ENCODE data around the gene NR1H3. TPM values are rescaled to one million over a fixed set of nuclear protein-coding genes. Genes with fewer than 3 reads are reported as not detected.

NR1H3 gene
- total RNA-seq, 1 donor from 2014 or later = 9.0 TPM

DNA sequence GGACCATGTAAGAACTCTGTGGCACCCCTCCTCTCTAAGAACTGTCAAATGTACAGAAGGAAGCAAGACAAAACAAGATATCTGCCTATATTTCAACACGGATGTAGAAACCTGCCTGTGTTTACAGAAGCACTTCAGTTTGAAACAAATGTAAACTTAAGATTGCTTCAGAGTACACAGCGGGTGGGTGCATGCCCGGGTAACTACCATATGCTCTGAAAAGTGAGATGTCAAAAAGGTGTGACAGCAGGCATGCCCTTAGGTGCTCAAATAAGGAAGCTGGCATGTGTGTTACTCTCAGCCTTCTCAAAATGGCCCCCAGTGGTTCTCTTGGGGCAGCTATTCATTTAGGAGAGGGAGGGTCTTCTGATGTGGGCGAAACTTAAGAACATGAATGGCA lies 14.3 kb upstream of the NR1H3 start:
- intact Hi-C loops (cut with micrococcal nuclease) = no loop called here

- intact Hi-C loops (cut with micrococcal nuclease) = no loop called here
Observed at GRCh38 chr11:47244448-47245350, 13.1 kb upstream of the NR1H3 start.

DNA sequence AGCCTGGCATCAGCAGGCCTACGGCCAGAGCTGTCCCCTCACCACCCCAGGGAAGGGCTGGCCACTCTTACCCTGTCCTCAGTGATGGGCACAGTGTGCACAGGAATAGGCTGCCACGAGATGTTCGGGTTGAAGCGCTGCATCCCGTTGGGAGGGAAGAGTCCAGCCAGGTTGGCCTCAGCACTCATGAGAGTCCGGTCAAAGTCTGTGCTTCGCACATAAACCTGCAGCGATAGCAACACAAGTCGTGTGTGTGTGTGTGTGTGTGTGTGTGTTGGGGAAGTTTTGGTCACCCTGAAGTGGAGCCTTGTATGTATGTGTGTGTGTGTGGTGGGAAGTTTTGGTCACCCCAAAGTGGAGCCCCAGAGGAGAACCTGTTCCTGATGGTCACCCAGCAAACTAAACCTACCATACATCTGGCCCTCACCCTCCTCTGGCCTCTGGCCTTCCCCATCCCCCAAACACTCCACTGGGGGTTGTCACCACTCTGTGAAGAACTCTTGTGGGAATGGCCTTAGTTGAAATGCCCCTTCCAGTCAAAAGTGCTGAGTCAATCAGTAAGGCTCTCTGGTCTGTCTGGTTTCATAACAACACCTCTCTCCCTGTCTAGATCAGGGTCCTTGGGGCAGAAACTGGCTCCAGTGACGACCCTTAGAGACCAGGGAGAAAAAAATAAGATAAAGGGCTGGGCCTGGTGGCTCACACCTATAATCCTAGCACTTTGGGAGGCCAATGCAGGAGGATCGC lies 12.0 kb upstream of the NR1H3 start:
- intact Hi-C loops (cut with micrococcal nuclease) = no loop called here

- intact Hi-C loops (cut with micrococcal nuclease) = no loop called here
Observed at GRCh38 chr11:47247502-47247901, 10.3 kb upstream of the NR1H3 start.

- intact Hi-C loops (cut with micrococcal nuclease) = loop anchor here (1.0 to 2.0 kb wide), 5 partner anchors 21 to 311 kb away; partner anchors contain the start of genes CSTPP1 and SLC39A13
Observed at GRCh38 chr11:47248304-47248663, 9.5 kb upstream of the NR1H3 start.

GRCh38 chr11:47248664-47249377 lies 9.0 kb upstream of the NR1H3 start, which contains the start of gene ACP2:
TSS of gene ACP2 (minus strand) at chr11:47248814. CDS start at chr11:47248789, 25 bp downstream.
- intact Hi-C loops (cut with micrococcal nuclease) = loop anchor here (1.0 to 2.0 kb wide), 5 partner anchors 20 to 312 kb away; partner anchors contain the start of genes CSTPP1 and SLC39A13

DNA sequence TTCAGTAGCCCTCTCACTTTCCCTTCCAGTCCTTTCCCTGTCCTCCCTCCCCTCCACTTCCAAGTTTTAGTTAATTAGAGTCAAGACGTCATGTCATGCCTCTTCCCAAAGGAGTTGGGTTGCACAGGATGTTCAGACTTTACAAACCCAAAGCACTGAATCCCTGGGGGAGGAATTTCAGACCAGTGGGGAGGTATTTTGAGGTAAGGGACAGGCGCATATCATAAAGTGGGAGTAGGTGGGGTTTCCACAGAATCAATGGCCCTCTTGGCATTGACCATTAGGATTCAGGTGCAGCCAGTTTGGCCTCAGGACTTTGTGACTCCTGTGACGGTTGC lies 8.4 kb upstream of the NR1H3 start:
- intact Hi-C loops (cut with micrococcal nuclease) = loop anchor here (2.0 kb wide), 1 partner anchor 313 kb away; the partner anchor contains the start of gene CSTPP1

- intact Hi-C loops (cut with micrococcal nuclease) = no loop called here
Observed at GRCh38 chr11:47251751-47252150, 6.0 kb upstream of the NR1H3 start.

GRCh38 chr11:47253660-47254059 lies 4.1 kb upstream of the NR1H3 start:
- intact Hi-C loops (cut with micrococcal nuclease) = no loop called here

DNA sequence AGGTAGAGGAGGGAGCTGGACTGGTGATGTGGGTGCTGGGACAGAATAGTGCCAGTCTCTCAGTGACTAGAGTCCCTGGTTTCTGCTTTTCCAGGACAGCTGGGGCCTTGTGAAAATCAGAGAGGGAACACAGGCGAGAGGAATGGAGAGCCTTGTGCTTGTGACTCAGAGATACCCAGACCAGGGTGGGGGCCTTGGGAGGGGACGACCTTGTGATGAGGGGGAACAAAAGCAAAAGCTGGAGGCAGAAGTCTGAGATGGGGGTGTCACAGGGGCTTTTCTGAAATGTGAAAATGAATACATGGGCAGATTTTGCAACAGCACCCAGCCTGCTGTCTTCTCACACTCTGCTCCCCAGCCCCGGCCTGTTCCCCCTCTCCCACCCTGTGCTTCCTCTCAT lies 3.4 kb upstream of the NR1H3 start:
- intact Hi-C loops (cut with micrococcal nuclease) = no loop called here

DNA sequence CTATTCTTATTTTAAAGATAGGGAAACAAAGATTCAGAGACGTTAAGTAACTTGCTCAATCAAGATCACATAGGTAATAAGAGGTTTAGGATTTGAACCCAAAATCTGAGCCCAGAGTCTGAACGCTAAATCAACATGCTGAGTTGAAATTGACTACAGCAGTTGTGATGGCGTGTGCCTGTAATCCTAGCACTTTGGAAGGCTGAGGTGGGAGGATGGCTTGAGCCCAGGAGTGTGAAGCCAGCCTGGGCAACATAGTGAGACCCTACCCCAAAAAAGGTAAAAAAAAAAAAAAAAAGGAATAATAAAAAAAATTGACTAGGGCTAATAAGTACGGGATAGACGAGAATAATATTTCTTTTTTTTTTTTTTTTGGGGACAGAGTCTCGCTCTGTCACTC lies 1.4 kb upstream of the NR1H3 start:
- intact Hi-C loops (cut with micrococcal nuclease) = no loop called here

GRCh38 chr11:47257177-47257516 lies 649 bp upstream of the NR1H3 start:
- intact Hi-C loops (cut with micrococcal nuclease) = no loop called here

DNA sequence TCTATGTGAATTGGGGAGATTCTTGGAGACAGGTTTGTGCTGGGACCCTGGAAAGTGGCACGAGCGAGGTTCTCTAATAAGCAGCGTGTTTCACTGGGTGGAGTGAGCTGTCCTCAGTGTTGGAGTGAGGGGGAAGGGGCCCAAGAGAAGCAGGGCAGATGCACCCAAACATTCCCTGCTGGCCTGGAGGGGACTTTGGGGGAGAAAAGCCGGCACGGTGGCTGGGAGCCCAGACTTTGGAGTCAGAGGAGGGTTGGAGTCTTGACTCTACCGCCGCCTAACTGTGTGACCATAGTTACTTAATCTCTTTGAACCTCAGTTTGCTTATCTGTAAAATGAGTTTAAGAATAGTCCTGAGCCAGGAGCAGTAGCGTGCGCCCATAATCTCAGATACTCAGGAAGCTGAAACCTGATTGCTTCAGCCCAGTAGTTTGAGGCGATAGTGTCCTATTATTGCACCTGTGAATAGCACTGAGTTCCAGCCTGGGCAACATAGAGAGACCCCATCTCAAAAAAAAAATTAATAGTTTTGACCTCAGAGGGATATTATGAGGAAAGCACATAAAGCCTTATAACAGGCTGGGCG lies 614 bp downstream of the NR1H3 start:
- intact Hi-C loops (cut with micrococcal nuclease) = loop anchor here (2.0 kb wide), 2 partner anchors 72 to 82 kb away; partner anchors contain the start of genes ARFGAP2 and PACSIN3

- intact Hi-C loops (cut with micrococcal nuclease) = loop anchor here (2.0 kb wide), 2 partner anchors 73 to 83 kb away; partner anchors contain the start of genes ARFGAP2 and PACSIN3
Observed at GRCh38 chr11:47259232-47259977, 1.6 kb downstream of the NR1H3 start.

- intact Hi-C loops (cut with micrococcal nuclease) = no loop called here
Observed at GRCh38 chr11:47260366-47260765, 2.6 kb downstream of the NR1H3 start.

GRCh38 chr11:47261291-47261800 lies 3.5 kb downstream of the NR1H3 start:
- intact Hi-C loops (cut with micrococcal nuclease) = no loop called here

DNA sequence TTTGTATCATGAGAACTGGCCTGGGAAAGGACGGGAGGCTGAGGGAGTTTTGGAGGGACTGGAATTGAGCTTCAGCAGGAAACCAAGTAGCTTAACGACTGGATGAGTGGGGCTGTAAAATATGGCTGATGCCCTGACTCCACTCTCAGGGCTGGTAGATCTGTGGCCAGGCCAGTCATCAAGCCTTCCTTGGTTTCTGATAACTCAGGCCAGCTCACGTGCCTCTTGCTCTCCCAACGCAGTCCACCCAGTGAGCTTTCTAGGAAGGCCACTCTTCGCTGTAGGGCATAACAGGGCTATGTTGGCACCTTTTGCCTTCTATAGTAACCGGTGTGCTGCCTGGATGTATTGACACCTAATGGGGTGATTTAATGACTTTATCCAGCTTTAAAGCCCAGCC lies 6.3 kb downstream of the NR1H3 start:
- intact Hi-C loops (cut with micrococcal nuclease) = no loop called here

- intact Hi-C loops (cut with micrococcal nuclease) = no loop called here
Observed at GRCh38 chr11:47264521-47264920, 6.7 kb downstream of the NR1H3 start.

DNA sequence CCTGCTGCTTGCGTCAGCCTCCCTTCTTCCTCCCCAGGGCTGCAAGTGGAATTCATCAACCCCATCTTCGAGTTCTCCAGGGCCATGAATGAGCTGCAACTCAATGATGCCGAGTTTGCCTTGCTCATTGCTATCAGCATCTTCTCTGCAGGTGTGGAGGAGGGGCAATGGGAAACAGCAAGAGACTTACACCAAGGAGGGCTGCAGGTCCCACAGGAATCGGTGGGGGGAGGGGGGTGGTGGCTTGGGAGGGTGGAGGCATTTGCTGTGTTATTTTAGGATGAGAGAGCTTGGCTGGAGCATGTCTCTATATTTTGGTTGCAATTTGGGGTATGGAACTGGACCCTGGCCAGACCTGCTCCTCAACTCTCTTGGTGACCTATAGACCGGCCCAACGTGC lies 10.1 kb downstream of the NR1H3 start:
- intact Hi-C loops (cut with micrococcal nuclease) = no loop called here

DNA sequence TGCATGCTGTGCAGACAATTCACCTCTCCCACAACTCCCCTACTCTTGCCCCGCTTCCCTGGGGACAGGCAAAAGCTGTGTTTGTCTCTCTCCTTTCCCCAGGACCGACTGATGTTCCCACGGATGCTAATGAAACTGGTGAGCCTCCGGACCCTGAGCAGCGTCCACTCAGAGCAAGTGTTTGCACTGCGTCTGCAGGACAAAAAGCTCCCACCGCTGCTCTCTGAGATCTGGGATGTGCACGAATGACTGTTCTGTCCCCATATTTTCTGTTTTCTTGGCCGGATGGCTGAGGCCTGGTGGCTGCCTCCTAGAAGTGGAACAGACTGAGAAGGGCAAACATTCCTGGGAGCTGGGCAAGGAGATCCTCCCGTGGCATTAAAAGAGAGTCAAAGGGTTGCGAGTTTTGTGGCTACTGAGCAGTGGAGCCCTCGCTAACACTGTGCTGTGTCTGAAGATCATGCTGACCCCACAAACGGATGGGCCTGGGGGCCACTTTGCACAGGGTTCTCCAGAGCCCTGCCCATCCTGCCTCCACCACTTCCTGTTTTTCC lies 10.7 kb downstream of the NR1H3 start:
- intact Hi-C loops (cut with micrococcal nuclease) = loop anchor here (1.0 kb wide), 7 partner anchors 20 to 499 kb away; partner anchors contain the start of genes ACP2, CELF1, DDB2 and FNBP4

All from T-helper 2 cell treated with Interferon-gamma antibody and Interleukin-4, amounts not matched to agents 100 ng/mL and 5 ng/mL, for 36 hours (primary cell).